A204.1 (cell line): ENCODE results near the gene SELENOM.

Source experiments
- FAIRE-seq: peaks from 2 replicates; lab custom pipeline; 2012; peaks lifted over from hg19 to GRCh38; lab: Jason Lieb, UNC

The SELENOM gene

GRCh38 chr22:31107178-31107893 lies at the start of gene SELENOM:
SELENOM (minus strand) TSS chr22:31107568; CDS start chr22:31107505, 63 bp downstream.
- FAIRE-seq = peak; percentile 83

GRCh38 chr22:31155422-31155821 lies 48.1 kb upstream of the SELENOM start:
- FAIRE-seq = no peak

GRCh38 chr22:31154975-31155374 lies 47.6 kb upstream of the SELENOM start:
- no peak for FAIRE-seq

GRCh38 chr22:31153357-31153756 lies 46.0 kb upstream of the SELENOM start:
- FAIRE-seq = no peak

- FAIRE-seq = no peak
Observed at GRCh38 chr22:31151872-31152271, 44.5 kb upstream of the SELENOM start.

- FAIRE-seq = no peak
Observed at GRCh38 chr22:31150615-31151014, 43.2 kb upstream of the SELENOM start.

- FAIRE-seq = peak; percentile 49
Observed at GRCh38 chr22:31148953-31149627, 41.7 kb upstream of the SELENOM start.

- FAIRE-seq = no peak
Observed at GRCh38 chr22:31148488-31148887, 41.1 kb upstream of the SELENOM start.

GRCh38 chr22:31144223-31144622 lies 36.9 kb upstream of the SELENOM start:
- FAIRE-seq = no peak

GRCh38 chr22:31143537-31143936 lies 36.2 kb upstream of the SELENOM start:
- FAIRE-seq = no peak

GRCh38 chr22:31143038-31143437 lies 35.7 kb upstream of the SELENOM start:
- FAIRE-seq = no peak

GRCh38 chr22:31142285-31142684 lies 34.9 kb upstream of the SELENOM start:
- FAIRE-seq = no peak

- no peak for FAIRE-seq
Observed at GRCh38 chr22:31141551-31141950, 34.2 kb upstream of the SELENOM start.

GRCh38 chr22:31140746-31141145 lies 33.4 kb upstream of the SELENOM start:
- FAIRE-seq = no peak

GRCh38 chr22:31139866-31140716 lies 32.7 kb upstream of the SELENOM start, which contains the start of gene PLA2G3:
PLA2G3 (minus strand) TSS chr22:31140508; CDS start chr22:31140354, 154 bp downstream.
- FAIRE-seq = no peak

- FAIRE-seq = no peak
Observed at GRCh38 chr22:31139066-31139465, 31.7 kb upstream of the SELENOM start.

- no peak for FAIRE-seq
Observed at GRCh38 chr22:31138126-31138525, 30.8 kb upstream of the SELENOM start.

- FAIRE-seq = no peak
Observed at GRCh38 chr22:31137721-31138120, 30.4 kb upstream of the SELENOM start.

- FAIRE-seq = no peak
Observed at GRCh38 chr22:31136711-31137110, 29.3 kb upstream of the SELENOM start.

GRCh38 chr22:31136155-31136554 lies 28.8 kb upstream of the SELENOM start:
- FAIRE-seq = no peak

GRCh38 chr22:31135706-31136105 lies 28.3 kb upstream of the SELENOM start:
- no peak for FAIRE-seq

- no peak for FAIRE-seq
Observed at GRCh38 chr22:31134688-31135087, 27.3 kb upstream of the SELENOM start.

GRCh38 chr22:31133911-31134310 lies 26.5 kb upstream of the SELENOM start:
- no peak for FAIRE-seq
